NT2/D1 (cell line): ENCODE results near the gene RRM2.

Experiments
- YY1 ChIP-seq: IDR thresholded peaks from 2 replicates; pipeline ENCODE4 v1.6.1; 2011; ENCODE audit not compliant: insufficient read length, insufficient read depth
- ZNF274 ChIP-seq: IDR thresholded peaks from 2 replicates; pipeline ENCODE4 v1.6.1; 2011; ENCODE audit warnings: mild to moderate bottlenecking, low read depth, low read length

- no peak for TF ChIP-seq YY1
- no peak for TF ChIP-seq ZNF274
These were observed 35.2 kb upstream of the RRM2 start for GRCh38 chr2:10087360-10087759.
